ENCODE measurements around the gene ZNF688. TPM values are rescaled to one million over a fixed set of nuclear protein-coding genes. Genes with fewer than 3 reads are reported as not detected.
A peak's percentile ranks its signal among the peaks of the same experiment; 100 is the strongest.

The ZNF688 gene
- total RNA-seq, 1 donor: 6.7 TPM

DNA sequence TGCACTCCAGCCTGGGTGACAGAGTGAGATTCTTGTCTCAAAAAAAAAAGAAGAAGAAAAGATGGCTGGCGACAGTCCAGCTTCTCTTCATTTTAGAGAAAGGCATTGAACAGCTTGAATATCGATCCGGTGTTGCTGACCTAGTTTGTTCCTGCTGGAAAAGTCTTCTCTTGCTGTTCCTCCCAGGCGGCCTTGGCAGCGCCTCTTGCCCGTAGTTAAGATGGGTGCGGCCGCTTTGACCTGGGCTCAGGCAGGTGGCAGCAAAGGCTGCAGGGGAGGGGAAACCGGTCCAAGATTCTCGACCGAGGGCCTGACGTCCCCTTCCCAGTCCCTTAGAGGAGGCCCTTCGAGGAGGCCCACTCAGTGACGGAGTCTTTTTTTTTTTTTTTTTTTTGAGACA is 9.5 kb downstream of the ZNF688 start:
- TF ChIP-seq, protein P1, sequence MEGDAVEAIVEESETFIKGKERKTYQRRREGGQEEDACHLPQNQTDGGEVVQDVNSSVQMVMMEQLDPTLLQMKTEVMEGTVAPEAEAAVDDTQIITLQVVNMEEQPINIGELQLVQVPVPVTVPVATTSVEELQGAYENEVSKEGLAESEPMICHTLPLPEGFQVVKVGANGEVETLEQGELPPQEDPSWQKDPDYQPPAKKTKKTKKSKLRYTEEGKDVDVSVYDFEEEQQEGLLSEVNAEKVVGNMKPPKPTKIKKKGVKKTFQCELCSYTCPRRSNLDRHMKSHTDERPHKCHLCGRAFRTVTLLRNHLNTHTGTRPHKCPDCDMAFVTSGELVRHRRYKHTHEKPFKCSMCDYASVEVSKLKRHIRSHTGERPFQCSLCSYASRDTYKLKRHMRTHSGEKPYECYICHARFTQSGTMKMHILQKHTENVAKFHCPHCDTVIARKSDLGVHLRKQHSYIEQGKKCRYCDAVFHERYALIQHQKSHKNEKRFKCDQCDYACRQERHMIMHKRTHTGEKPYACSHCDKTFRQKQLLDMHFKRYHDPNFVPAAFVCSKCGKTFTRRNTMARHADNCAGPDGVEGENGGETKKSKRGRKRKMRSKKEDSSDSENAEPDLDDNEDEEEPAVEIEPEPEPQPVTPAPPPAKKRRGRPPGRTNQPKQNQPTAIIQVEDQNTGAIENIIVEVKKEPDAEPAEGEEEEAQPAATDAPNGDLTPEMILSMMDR (IDR thresholded peaks at IDR 0.05; ENCODE audit: insufficient read depth, low read length): no peak
- H3K4me3 ChIP-seq (ENCODE audit: low read depth, low read length): no peak overlapping the region
- DNase-seq (ENCODE audit: low read depth): no peak

DNA sequence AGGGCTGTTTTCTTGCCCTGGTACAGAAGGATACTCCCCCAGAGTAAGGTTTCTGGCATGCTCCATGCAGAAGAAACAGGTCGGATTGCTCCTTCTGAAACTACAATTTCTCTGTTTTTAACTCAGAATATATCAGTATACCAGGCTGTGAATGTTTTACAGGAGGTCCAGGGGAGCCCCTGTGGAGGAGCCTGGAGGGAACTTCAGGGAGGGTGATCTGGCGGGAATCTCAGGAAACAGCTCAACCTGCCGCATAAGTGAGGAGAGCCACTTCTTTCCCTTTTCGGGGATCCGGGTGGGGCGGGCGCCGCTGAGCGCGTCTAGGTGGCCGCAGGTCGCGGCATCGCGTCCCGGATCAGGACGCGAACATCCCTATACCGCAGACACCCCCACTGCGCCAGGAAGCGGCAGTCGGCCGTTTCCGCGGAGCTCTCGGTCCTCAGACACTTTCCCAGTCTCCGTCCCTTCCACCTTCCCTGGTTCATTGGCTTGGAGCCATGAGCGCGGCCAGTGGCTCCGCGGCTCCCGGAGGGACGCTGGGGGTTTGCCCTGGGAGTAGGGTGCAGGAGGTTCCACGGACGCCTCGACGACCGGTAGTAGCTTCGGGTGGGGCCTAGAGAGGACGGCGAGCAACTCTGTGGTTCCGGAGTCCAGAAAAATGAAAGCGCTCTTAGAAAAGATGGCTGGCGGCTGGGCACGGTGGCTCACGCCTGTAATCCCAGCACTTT is 10.3 kb downstream of the ZNF688 start:
- no peak for DNase-seq (ENCODE audit: low read depth)
- peak overlapping the region; percentile 42 for H3K4me3 ChIP-seq (ENCODE audit: low read depth, low read length)

DNA sequence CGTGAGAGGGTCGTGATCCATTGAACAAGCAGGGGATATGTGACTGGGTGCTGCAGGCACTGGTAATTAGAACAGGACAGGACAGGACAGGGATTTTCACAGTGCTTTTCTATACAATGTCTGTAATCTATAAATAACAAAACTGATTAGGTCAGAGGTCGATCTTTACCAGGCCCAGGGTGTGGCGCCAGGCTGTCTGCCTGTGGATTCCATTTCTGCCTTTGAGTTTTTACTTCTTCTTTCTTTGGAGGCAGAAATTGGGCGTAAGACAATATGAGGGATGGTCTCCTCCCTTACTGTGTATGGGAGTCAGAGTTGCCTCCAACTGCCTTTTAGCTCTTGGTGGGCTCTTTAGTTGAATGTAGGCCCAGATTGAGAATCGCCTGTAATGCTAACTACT is 11.8 kb downstream of the ZNF688 start:
- no peak for DNase-seq (ENCODE audit: low read depth)

More for the DNA sequence above, 10.3 kb downstream of the ZNF688 start:
- TF ChIP-seq, protein P1 (IDR thresholded peaks at IDR 0.05; ENCODE audit: insufficient read depth, low read length): no peak

DNA sequence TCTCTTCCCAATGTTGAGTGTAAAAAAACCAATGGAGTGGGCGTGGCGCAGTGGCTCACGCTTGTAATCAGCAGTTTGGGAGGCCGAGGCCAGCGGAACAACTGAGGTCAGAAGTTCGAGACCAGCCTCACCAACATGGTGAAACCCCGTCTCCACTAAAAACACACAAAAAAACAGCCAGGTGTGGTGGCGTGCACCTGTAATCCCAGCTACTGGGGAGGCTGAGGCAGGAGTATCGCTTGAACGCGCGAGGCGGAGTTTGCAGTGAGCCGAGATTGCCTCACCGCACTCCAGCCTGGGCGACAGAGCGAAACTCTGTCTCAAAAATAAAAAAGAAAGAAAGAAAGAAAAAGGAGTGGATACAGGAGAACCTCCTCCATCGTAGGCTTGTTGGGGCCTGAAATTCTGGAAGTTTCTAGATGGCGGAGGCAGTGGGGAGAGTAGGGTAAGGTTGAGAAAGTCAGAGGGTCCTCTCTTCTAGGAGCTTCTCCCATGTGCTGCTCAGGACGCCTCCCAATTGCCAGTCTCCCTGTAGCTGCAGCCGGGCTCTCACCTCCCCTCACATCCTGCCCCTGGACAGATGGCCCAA is 12.6 kb downstream of the ZNF688 start:
- H3K4me3 ChIP-seq (ENCODE audit: low read depth, low read length): peak overlapping the region; percentile 55

More for the DNA sequence above, 11.8 kb downstream of the ZNF688 start:
- no peak overlapping the region for H3K4me3 ChIP-seq (ENCODE audit: low read depth, low read length)
- TF ChIP-seq, protein P1 (IDR thresholded peaks at IDR 0.05; ENCODE audit: insufficient read depth, low read length): no peak

DNA sequence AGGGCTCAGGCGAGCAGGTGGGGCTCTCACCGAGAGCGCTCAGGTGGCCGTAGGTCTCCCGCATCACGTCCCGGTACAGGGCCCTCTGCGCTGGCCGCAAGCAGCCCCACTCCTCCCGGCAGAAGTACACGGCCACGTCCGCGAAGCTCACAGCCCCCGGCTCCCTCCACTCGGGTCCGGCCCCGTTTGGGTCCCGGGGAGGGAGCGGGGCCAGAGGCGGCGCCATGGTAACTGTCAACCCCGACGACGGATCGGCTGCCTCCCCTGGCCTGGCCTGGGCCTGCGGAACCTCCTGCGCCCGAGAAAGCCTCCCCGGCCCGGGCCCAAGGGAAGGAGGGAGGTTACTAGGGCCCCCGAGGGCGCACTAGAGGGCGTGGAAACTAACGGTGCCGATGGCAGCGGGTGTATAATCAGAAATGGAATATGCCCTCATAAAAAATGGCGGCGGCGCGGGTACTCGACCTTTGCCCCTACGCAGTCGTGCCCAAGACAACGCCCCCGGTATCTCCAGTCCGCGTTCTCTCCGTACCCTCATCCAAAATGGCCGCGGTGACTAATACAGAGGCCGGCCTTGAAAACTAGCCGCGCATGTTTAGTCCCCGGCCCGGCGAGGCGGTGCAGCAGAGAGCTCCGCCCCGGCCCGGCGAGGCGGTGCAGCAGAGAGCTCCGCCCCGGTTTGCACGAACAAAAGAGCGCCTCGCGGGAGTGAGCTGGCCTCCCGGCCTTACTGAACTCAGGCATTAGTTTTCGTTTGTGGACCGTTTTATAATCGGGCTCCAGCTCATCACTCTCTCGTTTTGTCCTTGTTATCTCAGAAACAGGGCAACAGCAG is 13.3 kb downstream of the ZNF688 start, which contains the start of gene ZNF764:
Gene ZNF764 (minus strand): TSS at position 418 of the 832 bp plus-strand sequence. CDS start 192 bp downstream, at position 226.
- TF ChIP-seq, protein P1 (IDR thresholded peaks at IDR 0.05; ENCODE audit: insufficient read depth, low read length): no peak
- DNase-seq (ENCODE audit: low read depth): peak; percentile 98
- H3K4me3 ChIP-seq (ENCODE audit: low read depth, low read length): peak within 1 kb of the TSS; percentile 79

More for the DNA sequence above, 12.6 kb downstream of the ZNF688 start:
- no peak for DNase-seq (ENCODE audit: low read depth)
- TF ChIP-seq, protein P1 (IDR thresholded peaks at IDR 0.05; ENCODE audit: insufficient read depth, low read length): no peak

DNA sequence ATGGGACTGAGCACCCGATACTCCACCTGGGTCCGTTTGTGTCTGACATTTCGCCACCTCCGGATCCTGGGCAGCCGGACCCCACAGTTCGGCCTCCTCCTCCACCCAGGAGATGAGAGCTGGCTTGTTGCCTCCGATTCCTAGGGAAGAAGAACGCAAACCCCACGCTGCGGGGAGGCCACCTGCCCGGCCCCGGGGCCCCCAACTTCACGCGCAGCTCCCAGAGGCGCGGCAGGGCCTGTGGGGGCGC is 13.9 kb downstream of the ZNF688 start:
- DNase-seq (ENCODE audit: low read depth): no peak
- H3K4me3 ChIP-seq (ENCODE audit: low read depth, low read length): peak overlapping the region; percentile 79
- TF ChIP-seq, protein P1 (IDR thresholded peaks at IDR 0.05; ENCODE audit: insufficient read depth, low read length): no peak

Measured in fibroblast of the aortic adventitia (primary cell).